Measurements from ENCODE around the gene CEP85L. TPM values are rescaled to one million over a fixed set of nuclear protein-coding genes. Genes with fewer than 3 reads are reported as not detected.

CEP85L gene
- total and polyA plus RNA-seq, 2 donors (not counting 1 experiment from before 2014, with no cell fraction given), result 7.3 to 22.0 TPM

GRCh38 chr6:118574051-118574865, 77.1 kb downstream of the CEP85L start:
- H3K4me1 ChIP-seq (ENCODE audit: control insufficient read depth, extremely low read depth, insufficient read depth, low read length), result no peaks in the 10 kb centered on the region
- no peak for TF ChIP-seq CTCF (conservative IDR thresholded peaks at IDR 0.05 in 1 of 2, IDR thresholded peaks at IDR 0.05 in 1 of 2; ENCODE audit: low read depth in 1 of 2, low read length in 2 of 2)
- no peak for TF ChIP-seq EZH2 (IDR thresholded peaks at IDR 0.05; ENCODE audit: low read length, missing control alignments)
- H3K27ac ChIP-seq (ENCODE audit: insufficient read depth, low read length), result no peak overlapping the region
- peaks cover 16% of the 10 kb centered on the region for H3K79me2 ChIP-seq (ENCODE audit: control insufficient read depth, insufficient read depth, low read length)
- H3K9me3 ChIP-seq (ENCODE audit: control insufficient read depth, insufficient read depth, low read depth, low read length), result no peaks in the 10 kb centered on the region
- H2AFZ ChIP-seq (ENCODE audit: low read length), result no peak overlapping the region
- H3K4me3 ChIP-seq (replicated peaks in 1 of 4; ENCODE audit: control extremely low read depth in 1 of 4, insufficient read depth in 1 of 4, low read depth in 3 of 4, low read length in 4 of 4), result no peak overlapping the region
- H3K4me2 ChIP-seq (ENCODE audit: extremely low read depth, insufficient read depth, low read length), result no peak overlapping the region
- no peak overlapping the region for H3K9ac ChIP-seq (ENCODE audit: insufficient read depth, low read length)
- H4K20me1 ChIP-seq (ENCODE audit: control insufficient read depth, extremely low read depth, insufficient read depth, low read length), result no peaks in the 10 kb centered on the region
- no peaks in the 10 kb centered on the region for H3K36me3 ChIP-seq (ENCODE audit: control insufficient read depth, insufficient read depth, low read length)
- no peaks in the 10 kb centered on the region for H3K27me3 ChIP-seq (ENCODE audit: control insufficient read depth, insufficient read depth, low read length)
- DNase-seq (ENCODE audit: low read depth in 2 of 2), result peak; percentile 41 to 68

- H3K27me3 ChIP-seq (ENCODE audit: control insufficient read depth, insufficient read depth, low read length), result no peaks in the 10 kb centered on the region
These were observed 80.3 kb downstream of the CEP85L start for GRCh38 chr6:118571121-118571520.

GRCh38 chr6:118569498-118569897, 81.9 kb downstream of the CEP85L start:
- no peaks in the 10 kb centered on the region for H3K9me3 ChIP-seq (ENCODE audit: control insufficient read depth, insufficient read depth, low read depth, low read length)
- peaks cover 12% of the 10 kb centered on the region for H3K79me2 ChIP-seq (ENCODE audit: control insufficient read depth, insufficient read depth, low read length)
- no peak overlapping the region for H2AFZ ChIP-seq (ENCODE audit: low read length)
- H3K4me1 ChIP-seq (ENCODE audit: control insufficient read depth, extremely low read depth, insufficient read depth, low read length), result no peaks in the 10 kb centered on the region
- H3K27me3 ChIP-seq (ENCODE audit: control insufficient read depth, insufficient read depth, low read length), result no peaks in the 10 kb centered on the region
- no peak overlapping the region for H3K4me2 ChIP-seq (ENCODE audit: extremely low read depth, insufficient read depth, low read length)
- H4K20me1 ChIP-seq (ENCODE audit: control insufficient read depth, extremely low read depth, insufficient read depth, low read length), result no peaks in the 10 kb centered on the region
- no peaks in the 10 kb centered on the region for H3K36me3 ChIP-seq (ENCODE audit: control insufficient read depth, insufficient read depth, low read length)
- H3K4me3 ChIP-seq (replicated peaks in 1 of 4; ENCODE audit: control extremely low read depth in 1 of 4, insufficient read depth in 1 of 4, low read depth in 3 of 4, low read length in 4 of 4), result no peak overlapping the region
- TF ChIP-seq CTCF (conservative IDR thresholded peaks at IDR 0.05 in 1 of 2, IDR thresholded peaks at IDR 0.05 in 1 of 2; ENCODE audit: low read depth in 1 of 2, low read length in 2 of 2), result no peak
- TF ChIP-seq EZH2 (IDR thresholded peaks at IDR 0.05; ENCODE audit: low read length, missing control alignments), result no peak
- DNase-seq (ENCODE audit: low read depth in 2 of 2), result no peak
- no peak overlapping the region for H3K27ac ChIP-seq (ENCODE audit: insufficient read depth, low read length)
- H3K9ac ChIP-seq (ENCODE audit: insufficient read depth, low read length), result no peak overlapping the region

More at GRCh38 chr6:118571121-118571520, 80.3 kb downstream of the CEP85L start:
- no peak overlapping the region for H3K27ac ChIP-seq (ENCODE audit: insufficient read depth, low read length)
- no peak overlapping the region for H2AFZ ChIP-seq (ENCODE audit: low read length)
- peaks cover 14% of the 10 kb centered on the region for H3K79me2 ChIP-seq (ENCODE audit: control insufficient read depth, insufficient read depth, low read length)
- H3K9me3 ChIP-seq (ENCODE audit: control insufficient read depth, insufficient read depth, low read depth, low read length), result no peaks in the 10 kb centered on the region
- H3K36me3 ChIP-seq (ENCODE audit: control insufficient read depth, insufficient read depth, low read length), result no peaks in the 10 kb centered on the region
- no peaks in the 10 kb centered on the region for H4K20me1 ChIP-seq (ENCODE audit: control insufficient read depth, extremely low read depth, insufficient read depth, low read length)
- no peak overlapping the region for H3K4me2 ChIP-seq (ENCODE audit: extremely low read depth, insufficient read depth, low read length)
- no peak overlapping the region for H3K4me3 ChIP-seq (replicated peaks in 1 of 4; ENCODE audit: control extremely low read depth in 1 of 4, insufficient read depth in 1 of 4, low read depth in 3 of 4, low read length in 4 of 4)
- no peak overlapping the region for H3K9ac ChIP-seq (ENCODE audit: insufficient read depth, low read length)
- H3K4me1 ChIP-seq (ENCODE audit: control insufficient read depth, extremely low read depth, insufficient read depth, low read length), result no peaks in the 10 kb centered on the region
- DNase-seq (ENCODE audit: low read depth in 2 of 2), result no peak
- TF ChIP-seq CTCF (conservative IDR thresholded peaks at IDR 0.05 in 1 of 2, IDR thresholded peaks at IDR 0.05 in 1 of 2; ENCODE audit: low read depth in 1 of 2, low read length in 2 of 2) (no peak), EZH2 (IDR thresholded peaks at IDR 0.05; ENCODE audit: low read length, missing control alignments) (no peak)

All from fibroblast of lung (primary cell).